ENCODE data around the gene C1orf56. TPM values are rescaled to one million over a fixed set of nuclear protein-coding genes. Genes with fewer than 3 reads are reported as not detected.

Gene C1orf56
- total RNA-seq, 4 donors from 2014 or later = 0.59 to 8.5 (median 3.8) TPM

DNA sequence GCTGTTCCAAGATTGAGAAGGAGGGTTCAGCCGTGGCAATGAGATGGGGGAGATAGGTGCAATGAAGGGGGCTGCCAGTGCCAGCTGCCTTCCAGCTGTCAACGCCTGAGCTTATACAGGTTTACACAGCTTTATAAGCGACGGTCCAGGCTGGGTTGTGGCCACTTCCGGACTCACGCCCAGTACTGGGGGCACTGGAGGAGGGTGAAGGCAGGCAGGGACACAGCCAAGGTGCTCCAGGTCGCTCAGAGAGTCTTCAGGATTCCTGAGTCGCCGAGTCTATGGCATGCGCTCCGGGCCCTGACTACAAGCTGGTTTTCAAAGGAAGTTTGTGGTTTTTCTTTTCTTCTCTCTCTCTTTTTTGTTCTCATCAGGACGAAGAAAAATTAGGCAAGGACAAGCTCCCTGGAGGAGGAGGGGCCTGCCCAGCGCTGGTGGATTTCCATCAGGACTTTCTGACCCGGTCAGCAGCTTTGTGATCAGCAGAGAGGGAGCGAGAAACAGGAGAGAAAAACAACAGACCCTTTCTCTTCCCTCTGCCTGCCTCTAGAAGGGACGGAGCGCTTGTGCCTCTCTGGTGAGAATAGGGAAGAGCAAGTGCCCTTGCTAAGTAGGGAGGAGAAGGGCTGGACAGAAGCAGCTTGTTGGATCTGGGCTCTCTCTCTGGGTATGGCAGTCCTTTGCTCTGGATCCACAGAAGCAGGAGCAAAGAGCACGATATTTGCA is 41.1 kb upstream of the C1orf56 start, which contains the start of gene MINDY1:
TSS of gene MINDY1 (minus strand) at position 576 of the 726 bp plus-strand sequence. CDS start 4,285 bp downstream, outside the sequence.
- H3K27me3 ChIP-seq = no peaks in the 10 kb centered on the region
- peak; percentile 61 to 72 for TF ChIP-seq POLR2A (IDR thresholded peaks at IDR 0.05)
- TF ChIP-seq, protein P1, sequence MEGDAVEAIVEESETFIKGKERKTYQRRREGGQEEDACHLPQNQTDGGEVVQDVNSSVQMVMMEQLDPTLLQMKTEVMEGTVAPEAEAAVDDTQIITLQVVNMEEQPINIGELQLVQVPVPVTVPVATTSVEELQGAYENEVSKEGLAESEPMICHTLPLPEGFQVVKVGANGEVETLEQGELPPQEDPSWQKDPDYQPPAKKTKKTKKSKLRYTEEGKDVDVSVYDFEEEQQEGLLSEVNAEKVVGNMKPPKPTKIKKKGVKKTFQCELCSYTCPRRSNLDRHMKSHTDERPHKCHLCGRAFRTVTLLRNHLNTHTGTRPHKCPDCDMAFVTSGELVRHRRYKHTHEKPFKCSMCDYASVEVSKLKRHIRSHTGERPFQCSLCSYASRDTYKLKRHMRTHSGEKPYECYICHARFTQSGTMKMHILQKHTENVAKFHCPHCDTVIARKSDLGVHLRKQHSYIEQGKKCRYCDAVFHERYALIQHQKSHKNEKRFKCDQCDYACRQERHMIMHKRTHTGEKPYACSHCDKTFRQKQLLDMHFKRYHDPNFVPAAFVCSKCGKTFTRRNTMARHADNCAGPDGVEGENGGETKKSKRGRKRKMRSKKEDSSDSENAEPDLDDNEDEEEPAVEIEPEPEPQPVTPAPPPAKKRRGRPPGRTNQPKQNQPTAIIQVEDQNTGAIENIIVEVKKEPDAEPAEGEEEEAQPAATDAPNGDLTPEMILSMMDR (IDR thresholded peaks at IDR 0.05) = peak; percentile 36 to 74 (median 67)
- H3K36me3 ChIP-seq = no peaks in the 10 kb centered on the region
- intact Hi-C loops (cut with DNase I; ENCODE audit: low total_unique reads) = no loop called here
- H3K9me3 ChIP-seq = no peaks in the 10 kb centered on the region
- peak; percentile 68 to 81 for DNase-seq
- H3K4me3 ChIP-seq = peak within 1 kb of the TSS; percentile 54 to 71
- peaks cover 0 to 4% of the 10 kb centered on the region in 2 donors for H3K4me1 ChIP-seq
- H3K27ac ChIP-seq = peak within 1 kb of the TSS; percentile 90 to 93

DNA sequence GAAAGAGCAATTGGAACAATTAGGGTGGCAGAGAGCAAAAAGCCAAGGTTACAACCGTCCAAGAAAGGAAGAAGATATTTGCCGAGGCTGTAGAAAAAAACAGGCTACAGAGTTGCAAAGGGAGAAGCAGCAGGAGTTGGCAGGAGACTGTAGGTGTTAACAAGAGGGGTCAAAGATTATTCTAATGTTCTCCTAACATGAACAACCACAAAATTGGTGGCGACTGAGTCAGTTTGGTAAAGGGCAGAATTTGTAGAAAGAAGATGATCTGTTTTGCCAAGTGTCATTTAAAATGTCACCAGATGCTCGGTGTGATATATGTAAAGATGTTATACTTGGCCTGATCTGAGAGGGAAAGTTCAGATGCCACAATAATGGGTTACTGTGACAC is 39.7 kb upstream of the C1orf56 start:
- TF ChIP-seq, protein P1 (IDR thresholded peaks at IDR 0.05) = no peak
- TF ChIP-seq POLR2A (IDR thresholded peaks at IDR 0.05) = no peak
- Histone ChIP-seq H3K4me3 (peak overlapping the region; percentile 74 to 84), H3K9me3 (no peaks in the 10 kb centered on the region), H3K27me3 (no peaks in the 10 kb centered on the region), H3K27ac (peak overlapping the region; percentile 90 to 93), H3K36me3 (no peaks in the 10 kb centered on the region), H3K4me1 (no peaks in the 10 kb centered on the region)
- no peak for DNase-seq
- intact Hi-C loops (cut with DNase I; ENCODE audit: low total_unique reads) = no loop called here

DNA sequence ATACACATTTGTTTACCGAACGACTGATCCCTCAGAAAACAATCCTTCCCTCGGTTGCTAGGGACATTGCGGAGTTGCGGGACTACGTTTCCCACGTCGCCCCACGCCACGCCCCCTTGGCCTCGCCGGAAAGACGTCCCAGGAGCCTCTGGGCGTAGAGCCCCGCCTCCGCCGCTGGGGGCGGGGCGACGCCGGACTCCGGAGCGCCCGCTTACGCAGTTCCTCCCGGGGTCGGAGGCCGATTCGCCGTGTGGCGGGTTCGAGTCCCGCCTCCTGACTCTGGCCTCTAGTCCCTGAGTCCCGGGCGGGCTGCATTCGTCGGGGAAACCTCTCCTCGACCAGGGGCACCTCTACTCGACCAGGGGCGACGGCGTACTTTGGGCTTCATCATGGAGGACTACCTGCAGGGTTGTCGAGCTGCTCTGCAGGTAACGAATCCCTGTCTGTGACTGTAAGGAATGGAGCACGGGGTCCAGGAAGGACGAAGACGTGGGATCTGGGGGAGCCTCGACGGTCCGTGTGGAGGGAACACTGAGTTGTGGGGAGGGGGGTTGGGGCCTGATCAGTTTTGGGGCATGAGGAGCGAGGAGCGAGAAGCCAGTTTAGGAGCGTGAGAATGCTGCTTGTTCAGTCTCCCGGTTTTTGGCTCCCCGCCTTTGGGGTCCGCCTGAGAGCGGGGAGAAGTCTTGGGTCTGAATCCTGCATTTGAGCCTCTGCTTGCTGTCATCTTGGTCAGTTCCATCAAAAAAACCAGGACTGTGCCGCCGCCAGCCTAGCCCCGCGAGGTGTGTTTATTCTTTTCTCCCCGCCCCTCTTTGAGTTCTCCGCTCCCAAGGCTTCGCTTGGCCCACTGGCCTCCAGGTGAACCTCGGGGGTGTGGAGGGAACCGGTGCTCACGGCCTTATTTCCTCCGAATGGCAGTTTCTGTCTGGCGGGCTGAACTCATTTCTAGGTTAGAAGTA is 39.0 kb upstream of the C1orf56 start, which contains the start of gene PRUNE1:
TSS of gene PRUNE1 (plus strand) at position 206 of the 962 bp plus-strand sequence. CDS start at position 390, 184 bp downstream.
- Histone ChIP-seq H3K9me3 (no peaks in the 10 kb centered on the region), H3K4me3 (peak within 1 kb of the TSS; percentile 74 to 84), H3K4me1 (no peaks in the 10 kb centered on the region), H3K36me3 (no peaks in the 10 kb centered on the region), H3K27ac (peak within 1 kb of the TSS; percentile 90 to 93), H3K27me3 (no peaks in the 10 kb centered on the region)
- intact Hi-C loops (cut with DNase I; ENCODE audit: low total_unique reads) = no loop called here
- TF ChIP-seq POLR2A (IDR thresholded peaks at IDR 0.05) = peak; percentile 69 to 71
- TF ChIP-seq, protein P1 (IDR thresholded peaks at IDR 0.05) = peak in 2 of 4 experiments; percentile 14 to 27
- peak; percentile 96 to 97 for DNase-seq

DNA sequence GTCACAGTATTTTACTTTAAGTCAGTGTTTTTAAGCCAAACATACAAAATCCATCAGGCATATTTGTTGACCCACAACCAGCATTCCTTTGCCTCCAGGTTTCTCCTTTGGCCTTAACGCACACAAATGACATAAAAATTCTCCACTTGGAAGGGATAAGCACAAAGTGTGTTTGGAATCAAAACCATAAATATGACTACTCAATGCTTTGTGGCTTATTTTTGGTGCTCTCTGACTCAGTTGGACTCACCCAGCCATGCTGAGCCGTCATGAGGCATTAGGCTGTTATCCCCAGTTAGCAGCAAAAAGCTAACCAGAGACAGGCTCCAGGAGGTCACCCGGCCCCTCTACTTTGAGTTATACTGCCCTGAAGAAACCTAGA is 38.4 kb upstream of the C1orf56 start:
- Histone ChIP-seq H3K36me3 (no peaks in the 10 kb centered on the region), H3K4me3 (peak overlapping the region; percentile 74 to 84), H3K4me1 (no peaks in the 10 kb centered on the region), H3K9me3 (no peaks in the 10 kb centered on the region), H3K27me3 (no peaks in the 10 kb centered on the region), H3K27ac (peak overlapping the region; percentile 90 to 93)
- DNase-seq = no peak
- TF ChIP-seq, protein P1 (IDR thresholded peaks at IDR 0.05) = no peak
- TF ChIP-seq POLR2A (IDR thresholded peaks at IDR 0.05) = no peak
- intact Hi-C loops (cut with DNase I; ENCODE audit: low total_unique reads) = no loop called here
